ENCODE data around the gene SEMA3E.

- TF ChIP-seq CTCF (IDR thresholded peaks at IDR 0.05; ENCODE audit: insufficient read depth, low read depth, low read length) (no peak), EZH2 (IDR thresholded peaks at IDR 0.05; ENCODE audit: insufficient read depth, low read length) (no peak)
Measured at GRCh38 chr7:83514977-83515376, 134.0 kb downstream of the SEMA3E start.

All from astrocyte (in vitro differentiated cells and primary cell).